Activated CD4-positive, alpha-beta T cell treated with anti-CD3 and anti-CD28 coated beads, Interleukin-2, amount 10 ng/mL, durations not matched to agents 7 days and 5 days (primary cell): ENCODE measurements around the gene C1orf210. TPM values are rescaled to one million over a fixed set of nuclear protein-coding genes. Genes with fewer than 3 reads are reported as not detected.
A peak's percentile ranks its signal among the peaks of the same experiment; 100 is the strongest.

Experiments
- CTCF ChIA-PET: fragments of 350-600 bp; sonication (Branson Sonifier 250); formaldehyde crosslinking; loops from one replicate; lab custom pipeline; 2021; ENCODE audit warnings: antibody characterized with exemption; lab: Charles Lee
- POLR2A ChIA-PET: fragments of 350-600 bp; sonication (Branson Sonifier 250); formaldehyde crosslinking; loops from one replicate; lab custom pipeline; 2021; ENCODE audit warnings: antibody characterized with exemption; lab: Charles Lee
- DNase-seq: peaks from one replicate; pipeline ENCODE4 v3.0.0-alpha.2; 2020
- H3K27ac Mint-ChIP-seq: one replicate; pipeline ENCODE4 v1.8.0; 2021; ENCODE audit warnings: mild to moderate bottlenecking, moderate library complexity, mixed read lengths
- H3K27me3 Mint-ChIP-seq: one replicate; pipeline ENCODE4 v1.8.0; 2021; ENCODE audit warnings: mixed read lengths
- H3K36me3 Mint-ChIP-seq: one replicate; pipeline ENCODE4 v1.8.0; 2021; ENCODE audit warnings: low read depth, mixed read lengths
- H3K4me1 Mint-ChIP-seq: one replicate; pipeline ENCODE4 v1.8.0; 2021; ENCODE audit warnings: mixed read lengths
- H3K4me3 Mint-ChIP-seq: one replicate; pipeline ENCODE4 v1.8.0; 2021; ENCODE audit warnings: mild to moderate bottlenecking, moderate library complexity, mixed read lengths
- H3K9me3 Mint-ChIP-seq: one replicate; pipeline ENCODE4 v1.8.0; 2021; ENCODE audit warnings: mixed read lengths
- total RNA-seq, 2 experiments: library from RNA; stranded (reverse); gene quantifications; one replicate each; pipeline ENCODE4 v1.2.3, GENCODE V29; 2021

C1orf210 gene
- total RNA-seq, 2 experiments from 2014 or later = not detected

DNA sequence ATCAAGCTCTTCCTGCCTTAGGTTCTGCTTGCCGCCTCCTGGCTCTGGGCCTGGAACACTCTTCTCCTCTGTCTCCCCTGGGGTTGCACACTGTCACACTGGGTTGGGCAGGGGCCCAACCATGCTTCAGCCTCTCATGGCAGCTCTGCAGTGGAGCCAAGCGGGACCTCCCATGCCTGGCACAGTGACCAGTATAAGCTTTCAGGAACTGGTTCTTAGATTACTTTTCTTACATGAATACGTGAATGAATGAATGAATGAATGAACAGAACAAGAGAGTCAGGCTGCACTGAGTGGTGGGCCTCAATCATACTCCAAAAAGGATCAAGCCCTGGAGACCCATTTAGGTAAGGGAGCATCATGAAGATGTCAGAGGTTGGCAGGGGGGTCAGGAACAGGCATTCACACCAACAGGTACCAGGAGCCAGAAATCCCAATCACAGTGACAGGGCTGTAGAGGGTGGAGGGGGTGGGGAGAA lies 46.4 kb downstream of the C1orf210 start:
- CTCF ChIA-PET = interaction anchor here (1.3 kb wide), 1 partner anchor 176 kb away, joined by 4 read pairs; no protein-coding TSS in a partner anchor
- POLR2A ChIA-PET = interaction anchor here (1.1 kb wide), 1 partner anchor 120 kb away, joined by 3 read pairs; the partner anchor contains the start of gene CDC20
- Mint-ChIP-seq H3K9me3 (peaks cover 4% of the 10 kb centered on the region), H3K27ac (peak overlapping the region; percentile 67), H3K4me1 (peaks cover 13% of the 10 kb centered on the region), H3K27me3 (no peaks in the 10 kb centered on the region), H3K4me3 (no peak overlapping the region), H3K36me3 (no peaks in the 10 kb centered on the region)
- no peak for DNase-seq

DNA sequence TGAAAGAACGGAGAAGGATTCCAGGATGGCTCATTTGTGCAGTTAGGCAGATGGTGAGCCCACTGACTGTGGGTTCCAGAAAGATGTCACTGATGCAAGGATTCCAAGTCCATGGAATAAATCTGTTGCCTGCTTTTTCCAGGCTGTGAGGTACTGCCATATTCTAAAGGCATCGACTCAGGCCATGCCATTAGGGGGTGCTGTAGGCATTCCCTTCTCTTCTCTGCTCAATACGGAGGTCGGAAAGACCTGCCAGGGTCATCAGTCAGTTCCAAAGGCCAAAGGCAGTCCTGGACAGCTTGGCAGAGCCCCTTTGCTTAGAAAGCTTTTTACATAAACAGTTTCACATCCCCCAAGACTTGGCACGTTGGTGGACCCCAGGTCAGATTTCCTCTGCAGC lies 47.3 kb downstream of the C1orf210 start:
- Mint-ChIP-seq H3K27ac (no peak overlapping the region), H3K4me3 (no peak overlapping the region), H3K9me3 (peaks cover 4% of the 10 kb centered on the region), H3K4me1 (peaks cover 13% of the 10 kb centered on the region), H3K27me3 (peaks cover 2% of the 10 kb centered on the region), H3K36me3 (no peaks in the 10 kb centered on the region)
- peak; percentile 51 for DNase-seq
- CTCF ChIA-PET = interaction anchor here (0.6 to 1.3 kb wide), 2 partner anchors 138 to 177 kb away, joined by 3 to 4 read pairs; no protein-coding TSS in a partner anchor
- POLR2A ChIA-PET = no interaction called here

DNA sequence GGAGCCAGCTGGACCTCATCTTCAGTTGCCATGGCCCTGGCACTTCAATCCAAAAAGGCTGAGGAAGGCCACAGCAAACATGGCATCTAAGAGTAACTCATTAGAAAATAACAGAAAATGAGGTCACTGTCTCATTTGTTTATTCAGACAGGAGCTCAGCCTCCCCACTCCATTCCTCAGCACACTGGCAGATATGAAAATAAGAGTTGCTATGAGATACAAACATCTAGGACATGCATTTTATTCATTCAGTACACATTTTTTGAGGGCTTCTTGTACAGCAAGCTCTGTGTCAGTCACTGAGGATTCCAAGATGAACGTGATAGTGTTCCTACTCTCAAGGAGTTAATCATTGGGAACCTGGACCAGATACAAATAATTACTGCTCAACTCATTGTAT lies 48.3 kb downstream of the C1orf210 start:
- Mint-ChIP-seq H3K9me3 (peaks cover 4% of the 10 kb centered on the region), H3K4me1 (peaks cover 13% of the 10 kb centered on the region), H3K36me3 (no peaks in the 10 kb centered on the region), H3K4me3 (no peak overlapping the region), H3K27ac (no peak overlapping the region), H3K27me3 (peaks cover 2% of the 10 kb centered on the region)
- DNase-seq = no peak
- ChIA-PET POLR2A (no interaction called here), CTCF (interaction anchor here (2.3 kb wide), 1 partner anchor 10 kb away, joined by 6 read pairs; no protein-coding TSS in a partner anchor)

DNA sequence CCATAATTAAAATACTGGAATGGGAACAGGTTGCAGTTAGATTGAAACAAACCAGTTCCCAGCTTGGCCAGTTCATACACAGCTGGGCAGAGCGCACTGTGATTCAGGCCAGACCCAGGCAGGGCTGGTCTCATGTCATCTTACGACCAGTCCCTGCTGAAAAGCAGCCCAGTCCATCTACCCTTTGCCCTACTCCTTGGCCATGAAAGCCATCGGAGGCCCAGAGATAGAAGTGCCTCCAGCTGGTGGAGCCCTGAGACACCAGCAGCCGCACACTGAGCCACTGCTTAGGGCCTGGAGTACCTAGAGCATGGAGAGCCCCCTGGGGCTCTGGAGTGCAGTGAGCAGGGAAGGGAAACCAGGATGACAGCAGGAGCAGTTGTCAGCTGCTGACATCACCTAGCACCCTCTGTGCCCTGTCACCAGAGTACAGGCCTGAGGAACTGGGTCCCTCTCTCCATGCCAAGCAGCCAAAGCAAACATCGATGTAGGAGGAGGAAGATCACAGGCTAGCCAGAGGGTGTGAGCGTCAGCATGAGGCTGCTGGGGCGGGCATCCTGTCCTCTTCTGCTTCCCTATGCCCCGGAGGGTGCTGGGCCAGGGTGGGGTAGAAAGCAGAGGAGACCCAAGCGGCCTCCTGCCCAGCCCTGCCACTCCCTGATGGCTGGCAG lies 49.8 kb downstream of the C1orf210 start:
- Mint-ChIP-seq H3K9me3 (peaks cover 4% of the 10 kb centered on the region), H3K27me3 (peaks cover 3% of the 10 kb centered on the region), H3K4me1 (peaks cover 13% of the 10 kb centered on the region), H3K36me3 (no peaks in the 10 kb centered on the region), H3K27ac (no peak overlapping the region), H3K4me3 (no peak overlapping the region)
- POLR2A ChIA-PET = no interaction called here
- CTCF ChIA-PET = interaction anchor here (1.0 to 2.3 kb wide), 3 partner anchors 9 to 179 kb away, joined by 3 to 6 read pairs (median 4); no protein-coding TSS in a partner anchor
- no peak for DNase-seq

DNA sequence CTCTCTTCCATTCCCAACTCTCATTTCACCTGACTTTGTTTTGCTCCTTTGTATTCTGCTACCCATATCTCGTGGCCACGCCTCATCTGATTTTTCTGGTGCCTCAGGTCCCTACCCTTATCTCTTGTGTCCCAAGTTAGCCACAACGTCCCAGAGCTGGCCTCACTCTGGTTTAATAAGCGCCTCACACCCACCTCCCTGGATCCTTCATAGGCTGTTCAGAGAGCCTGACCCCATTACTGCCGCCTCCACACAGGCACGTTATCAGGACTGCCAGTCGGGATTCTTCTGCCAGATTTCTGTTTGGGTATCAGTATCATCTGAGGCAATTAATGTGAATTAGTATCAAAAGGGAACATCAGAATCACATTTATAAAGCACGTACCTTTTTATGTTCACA lies 50.3 kb downstream of the C1orf210 start:
- Mint-ChIP-seq H3K27ac (no peak overlapping the region), H3K4me1 (peaks cover 13% of the 10 kb centered on the region), H3K9me3 (no peaks in the 10 kb centered on the region), H3K4me3 (no peak overlapping the region), H3K36me3 (no peaks in the 10 kb centered on the region), H3K27me3 (peaks cover 5% of the 10 kb centered on the region)
- CTCF ChIA-PET = interaction anchor here (0.7 to 1.6 kb wide), 2 partner anchors 21 to 179 kb away, joined by 3 to 4 read pairs; no protein-coding TSS in a partner anchor
- DNase-seq = no peak
- POLR2A ChIA-PET = no interaction called here

DNA sequence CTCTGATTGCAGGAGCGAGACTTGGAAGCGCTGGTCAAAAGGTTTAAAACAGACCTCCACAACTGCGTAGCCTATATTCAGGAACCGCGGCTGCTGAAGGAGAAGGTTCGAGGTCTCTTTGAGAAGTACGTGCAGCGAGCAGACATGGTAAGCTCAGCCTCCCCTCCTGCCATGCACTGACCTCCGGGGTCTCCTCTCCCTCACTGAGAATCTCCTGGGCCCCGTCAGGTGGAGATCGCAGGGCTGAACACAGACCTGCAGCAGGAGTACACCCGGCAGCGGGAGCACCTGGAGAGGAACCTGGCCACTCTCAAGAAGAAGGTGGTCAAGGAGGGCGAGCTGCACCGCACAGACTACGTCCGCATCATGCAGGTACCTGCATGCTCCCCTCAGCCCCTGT lies 51.1 kb downstream of the C1orf210 start:
- H3K9me3 Mint-ChIP-seq = no peaks in the 10 kb centered on the region
- peaks cover 5% of the 10 kb centered on the region for H3K27me3 Mint-ChIP-seq
- DNase-seq = no peak
- no peak overlapping the region for H3K27ac Mint-ChIP-seq
- no peak overlapping the region for H3K4me3 Mint-ChIP-seq
- ChIA-PET POLR2A (no interaction called here), CTCF (interaction anchor here (0.7 to 1.6 kb wide), 3 partner anchors 20 to 180 kb away, joined by 3 to 4 read pairs (median 3); no protein-coding TSS in a partner anchor)
- H3K4me1 Mint-ChIP-seq = peaks cover 8% of the 10 kb centered on the region
- no peaks in the 10 kb centered on the region for H3K36me3 Mint-ChIP-seq

DNA sequence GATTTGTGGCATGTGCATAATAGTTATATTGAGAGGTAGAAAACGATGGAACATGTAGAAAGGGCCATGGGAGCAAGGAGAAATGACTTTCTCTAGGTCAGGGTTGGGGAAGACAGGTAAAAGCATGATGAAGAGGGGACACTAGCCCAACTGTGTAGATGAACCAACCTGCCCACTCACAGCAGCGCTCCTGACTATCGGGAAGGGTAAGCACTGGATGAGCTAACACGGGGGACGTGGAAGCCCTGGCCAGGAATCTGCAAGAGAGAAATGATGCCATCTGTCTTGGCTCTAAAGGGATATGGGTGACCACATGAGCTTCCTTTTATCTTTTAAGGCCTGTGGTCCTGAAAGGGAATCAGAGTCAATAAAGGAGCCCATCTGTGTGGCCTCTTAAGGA lies 51.8 kb downstream of the C1orf210 start:
- H3K4me3 Mint-ChIP-seq = no peak overlapping the region
- ChIA-PET POLR2A (no interaction called here), CTCF (interaction anchor here (1.0 to 1.6 kb wide), 3 partner anchors 22 to 196 kb away, joined by 3 to 4 read pairs (median 3); no protein-coding TSS in a partner anchor)
- H3K9me3 Mint-ChIP-seq = no peaks in the 10 kb centered on the region
- DNase-seq = no peak
- H3K4me1 Mint-ChIP-seq = peaks cover 3% of the 10 kb centered on the region
- H3K27me3 Mint-ChIP-seq = peaks cover 5% of the 10 kb centered on the region
- H3K27ac Mint-ChIP-seq = no peak overlapping the region
- no peaks in the 10 kb centered on the region for H3K36me3 Mint-ChIP-seq

DNA sequence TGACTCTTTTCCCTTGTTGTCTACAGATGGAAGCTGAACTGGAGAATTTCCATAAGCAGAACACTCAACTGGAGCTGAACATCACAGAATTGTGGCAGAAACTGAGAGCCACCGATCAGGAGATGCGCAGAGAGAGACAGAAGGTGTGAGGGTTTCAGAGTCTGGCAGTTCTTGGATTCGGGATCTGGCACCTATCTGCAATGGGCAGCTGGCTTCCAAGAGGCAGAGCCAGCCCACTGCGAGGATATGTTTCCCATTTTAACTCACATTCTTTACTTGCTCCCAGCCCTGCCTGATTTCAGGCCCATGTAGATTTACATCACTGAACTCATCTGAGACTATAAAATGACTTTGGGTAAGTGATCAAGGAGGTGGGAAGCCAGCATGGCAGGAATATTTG lies 52.9 kb downstream of the C1orf210 start:
- ChIA-PET CTCF (no interaction called here), POLR2A (no interaction called here)
- no peak overlapping the region for H3K4me3 Mint-ChIP-seq
- H3K9me3 Mint-ChIP-seq = no peaks in the 10 kb centered on the region
- no peaks in the 10 kb centered on the region for H3K4me1 Mint-ChIP-seq
- H3K36me3 Mint-ChIP-seq = no peaks in the 10 kb centered on the region
- DNase-seq = no peak
- no peak overlapping the region for H3K27ac Mint-ChIP-seq
- H3K27me3 Mint-ChIP-seq = peaks cover 5% of the 10 kb centered on the region

DNA sequence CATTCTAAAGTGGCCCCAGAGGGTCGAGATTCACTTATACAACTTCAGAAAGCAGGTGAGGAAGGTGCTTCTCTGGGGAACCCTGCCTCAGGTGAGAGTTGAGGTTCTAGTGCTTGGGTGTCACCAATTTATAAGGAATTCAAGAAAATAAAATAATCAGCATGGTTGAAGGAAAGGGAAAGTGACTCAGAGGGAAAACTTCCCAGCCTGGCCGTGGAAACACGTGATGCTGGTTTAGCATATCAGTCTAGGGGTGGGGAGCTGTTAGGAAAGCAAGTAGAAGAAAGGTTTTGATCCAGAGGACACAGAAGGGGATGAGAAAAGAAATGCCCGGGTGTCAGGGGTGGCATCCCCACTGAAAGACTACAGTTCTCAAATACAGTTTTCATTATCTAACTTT lies 53.3 kb downstream of the C1orf210 start:
- Mint-ChIP-seq H3K27me3 (peaks cover 5% of the 10 kb centered on the region), H3K36me3 (no peaks in the 10 kb centered on the region), H3K4me3 (no peak overlapping the region), H3K27ac (no peak overlapping the region), H3K9me3 (no peaks in the 10 kb centered on the region), H3K4me1 (no peaks in the 10 kb centered on the region)
- no peak for DNase-seq
- ChIA-PET CTCF (interaction anchor here (0.6 to 0.7 kb wide), 2 partner anchors 33 to 846 kb away, joined by 3 to 4 read pairs; no protein-coding TSS in a partner anchor), POLR2A (interaction anchor here (0.6 kb wide), 1 partner anchor 12 kb away, joined by 3 read pairs; no protein-coding TSS in a partner anchor)

Other genes with a start within 250 kb of the C1orf210 start
- gene EBNA1BP2, start 113.3 kb downstream of the C1orf210 start, total RNA-seq = 10 to 100 TPM; 40.5 to 45.8 TPM
- not detected for gene CFAP57, start 113.3 kb downstream of the C1orf210 start, total RNA-seq
- gene TMEM125, start 15.6 kb downstream of the C1orf210 start, total RNA-seq = not detected
- gene TIE1, start 15.4 kb upstream of the C1orf210 start, total RNA-seq = not detected
- gene MPL, start 52.2 kb upstream of the C1orf210 start, total RNA-seq = not detected
- 100 to 1,000 TPM; 176 to 188 TPM for gene CDC20, start 73.4 kb upstream of the C1orf210 start, total RNA-seq
- gene ELOVL1, start 82.4 kb upstream of the C1orf210 start, total RNA-seq = 10 to 100 TPM; 77.1 to 85.0 TPM
- gene MED8, start 104.2 kb upstream of the C1orf210 start, total RNA-seq = 10 to 100 TPM; 30.2 to 33.3 TPM
- gene SZT2, start 104.3 kb upstream of the C1orf210 start, total RNA-seq = 10 to 100 TPM; 66.6 to 74.3 TPM
- gene HYI, start 168.3 kb upstream of the C1orf210 start, total RNA-seq = 10 to 100 TPM; 20.6 to 25.8 TPM
- under 1 TPM; 0.37 to 0.42 TPM for gene PTPRF, start 245.3 kb upstream of the C1orf210 start, total RNA-seq